ENCODE data around the gene NME7.

Gene NME7

GRCh38 chr1:169309178-169310166 lies 58.1 kb downstream of the NME7 start:
- DNase-seq (ENCODE audit: low spot score) = no peak
- no peak overlapping the region for H3K27ac ChIP-seq
- CTCF ChIA-PET = interaction anchor here (0.6 to 0.7 kb wide), 2 partner anchors 19 to 41 kb away, joined by 3 to 5 read pairs; no protein-coding TSS in a partner anchor
- POLR2A ChIA-PET (ENCODE audit: low non-redundant PET) = no interaction called here
- TF ChIP-seq CTCF (conservative IDR thresholded peaks at IDR 0.05; ENCODE audit: low read depth) = no peak

GRCh38 chr1:169308313-169309039 lies 59.1 kb downstream of the NME7 start:
- no peak for TF ChIP-seq CTCF (conservative IDR thresholded peaks at IDR 0.05; ENCODE audit: low read depth)
- DNase-seq (ENCODE audit: low spot score) = no peak
- CTCF ChIA-PET = no interaction called here
- H3K27ac ChIP-seq = no peak overlapping the region
- POLR2A ChIA-PET (ENCODE audit: low non-redundant PET) = no interaction called here

- no peak overlapping the region for H3K27ac ChIP-seq
- no peak for DNase-seq (ENCODE audit: low spot score)
- TF ChIP-seq CTCF (conservative IDR thresholded peaks at IDR 0.05; ENCODE audit: low read depth) = no peak
- POLR2A ChIA-PET (ENCODE audit: low non-redundant PET) = no interaction called here
- CTCF ChIA-PET = no interaction called here
Measured at GRCh38 chr1:169307176-169307575, 60.4 kb downstream of the NME7 start.

- CTCF ChIA-PET = interaction anchor here (0.7 kb wide), 1 partner anchor 1274 kb away, joined by 4 read pairs; no protein-coding TSS in a partner anchor
- H3K27ac ChIP-seq = no peak overlapping the region
- no peak for DNase-seq (ENCODE audit: low spot score)
- no peak for TF ChIP-seq CTCF (conservative IDR thresholded peaks at IDR 0.05; ENCODE audit: low read depth)
- POLR2A ChIA-PET (ENCODE audit: low non-redundant PET) = no interaction called here
Measured at GRCh38 chr1:169305948-169306347, 61.6 kb downstream of the NME7 start.

GRCh38 chr1:169305356-169305755 lies 62.2 kb downstream of the NME7 start:
- ChIA-PET CTCF (interaction anchor here (0.6 to 0.7 kb wide), 2 partner anchors 188 to 1274 kb away, joined by 3 to 4 read pairs; no protein-coding TSS in a partner anchor), POLR2A (ENCODE audit: low non-redundant PET) (no interaction called here)
- no peak overlapping the region for H3K27ac ChIP-seq
- TF ChIP-seq CTCF (conservative IDR thresholded peaks at IDR 0.05; ENCODE audit: low read depth) = no peak
- no peak for DNase-seq (ENCODE audit: low spot score)

GRCh38 chr1:169300854-169301253 lies 66.7 kb downstream of the NME7 start:
- ChIA-PET CTCF (no interaction called here), POLR2A (ENCODE audit: low non-redundant PET) (no interaction called here)
- no peak overlapping the region for H3K27ac ChIP-seq
- TF ChIP-seq CTCF (conservative IDR thresholded peaks at IDR 0.05; ENCODE audit: low read depth) = no peak
- no peak for DNase-seq (ENCODE audit: low spot score)
